Measurements from ENCODE around the gene RBBP8NL. TPM values are rescaled to one million over a fixed set of nuclear protein-coding genes. Genes with fewer than 3 reads are reported as not detected.
"Not testable (repeated sequence)": the region's sequence is repeated elsewhere in the genome, so short reads cannot be mapped to it uniquely, and the experiment has no call there.

RBBP8NL gene
- total RNA-seq, 1 experiment from 2014 or later, result not detected

- Histone ChIP-seq H3K27me3 (ENCODE audit: low read length) (no peaks in the 10 kb centered on the region), H3K4me3 (ENCODE audit: low read length) (no peak overlapping the region), H4K20me1 (ENCODE audit: insufficient read depth, low read depth, low read length) (no peaks in the 10 kb centered on the region), H3K4me1 (ENCODE audit: low read length) (no peaks in the 10 kb centered on the region), H3K9me2 (replicated peaks; ENCODE audit: insufficient read depth, low read length) (no peaks in the 10 kb centered on the region), H3K4me2 (ENCODE audit: low read depth, low read length, poor library complexity, severe bottlenecking) (no peak overlapping the region), H3K27ac (ENCODE audit: low read length) (no peak overlapping the region), H3K79me2 (ENCODE audit: low read length) (no peaks in the 10 kb centered on the region), H3K9ac (ENCODE audit: low read length) (no peak overlapping the region), H2AFZ (ENCODE audit: low read length) (no peak overlapping the region), H3K9me3 (ENCODE audit: low read length) (no peaks in the 10 kb centered on the region), H3K36me3 (ENCODE audit: insufficient read depth, low read length) (no peaks in the 10 kb centered on the region)
- DNase-seq, result no peak
Measured at GRCh38 chr20:62430866-62431447, 3.6 kb upstream of the RBBP8NL start.

- Histone ChIP-seq H3K9me3 (ENCODE audit: low read length) (no peaks in the 10 kb centered on the region), H3K4me1 (ENCODE audit: low read length) (no peaks in the 10 kb centered on the region), H3K27ac (ENCODE audit: low read length) (no peak overlapping the region), H4K20me1 (ENCODE audit: insufficient read depth, low read depth, low read length) (no peaks in the 10 kb centered on the region), H3K79me2 (ENCODE audit: low read length) (no peaks in the 10 kb centered on the region), H3K4me3 (ENCODE audit: low read length) (no peak overlapping the region), H3K4me2 (ENCODE audit: low read depth, low read length, poor library complexity, severe bottlenecking) (no peak overlapping the region), H3K9ac (ENCODE audit: low read length) (no peak overlapping the region), H3K36me3 (ENCODE audit: insufficient read depth, low read length) (no peaks in the 10 kb centered on the region), H3K27me3 (ENCODE audit: low read length) (no peaks in the 10 kb centered on the region), H2AFZ (ENCODE audit: low read length) (no peak overlapping the region), H3K9me2 (replicated peaks; ENCODE audit: insufficient read depth, low read length) (no peaks in the 10 kb centered on the region)
- DNase-seq, result no peak
Measured at GRCh38 chr20:62430311-62430853, 3.0 kb upstream of the RBBP8NL start.

DNA sequence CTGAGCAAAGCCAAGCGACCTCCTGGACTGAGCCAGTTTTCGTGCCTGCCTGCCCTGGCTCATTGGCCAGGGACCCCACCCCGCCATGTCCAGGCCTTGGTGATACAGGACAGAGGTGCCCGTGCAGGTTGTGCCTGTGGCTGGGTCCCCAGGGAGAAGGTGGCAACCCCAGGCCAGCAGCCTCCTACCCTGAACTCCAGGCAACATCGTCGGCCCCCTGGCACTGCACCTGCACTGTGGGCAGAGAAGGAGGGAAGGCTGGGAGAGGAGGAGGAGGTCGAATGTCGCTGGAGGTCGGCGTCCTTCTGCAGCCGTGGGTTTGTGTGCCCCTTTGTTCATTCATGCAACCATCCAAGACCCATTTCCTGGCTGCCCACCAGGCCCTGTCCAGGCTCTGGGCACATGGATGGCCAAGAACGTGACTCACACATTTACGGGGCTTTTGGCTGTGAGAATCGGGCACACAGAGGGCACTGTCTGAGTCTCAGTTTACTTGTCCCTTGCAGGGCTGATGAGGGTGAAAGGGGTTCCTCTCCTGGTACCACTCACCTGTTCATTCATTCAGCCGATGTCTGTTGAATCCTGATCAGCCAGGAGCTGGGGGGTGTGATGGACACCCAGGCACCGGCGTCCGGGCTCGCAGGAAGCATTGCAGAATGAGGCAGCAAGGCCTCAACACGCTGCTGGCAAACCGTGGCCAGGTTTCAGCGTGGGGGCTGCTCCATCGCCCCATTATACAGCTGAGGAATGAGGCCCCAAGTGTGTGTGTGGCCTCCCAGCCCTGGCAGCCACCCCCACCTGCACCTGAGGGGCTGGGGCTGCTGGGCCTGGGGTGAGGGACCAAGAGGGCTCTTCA is 2.3 kb upstream of the RBBP8NL start:
- no peak overlapping the region for H2AFZ ChIP-seq (ENCODE audit: low read length)
- no peak overlapping the region for H3K4me2 ChIP-seq (ENCODE audit: low read depth, low read length, poor library complexity, severe bottlenecking)
- no peak overlapping the region for H3K9ac ChIP-seq (ENCODE audit: low read length)
- H3K79me2 ChIP-seq (ENCODE audit: low read length), result no peaks in the 10 kb centered on the region
- H3K4me1 ChIP-seq (ENCODE audit: low read length), result no peaks in the 10 kb centered on the region
- H3K36me3 ChIP-seq (ENCODE audit: insufficient read depth, low read length), result no peaks in the 10 kb centered on the region
- H3K27ac ChIP-seq (ENCODE audit: low read length), result no peak overlapping the region
- H4K20me1 ChIP-seq (ENCODE audit: insufficient read depth, low read depth, low read length), result no peaks in the 10 kb centered on the region
- no peak for DNase-seq
- no peak overlapping the region for H3K4me3 ChIP-seq (ENCODE audit: low read length)
- H3K27me3 ChIP-seq (ENCODE audit: low read length), result no peaks in the 10 kb centered on the region
- no peaks in the 10 kb centered on the region for H3K9me2 ChIP-seq (replicated peaks; ENCODE audit: insufficient read depth, low read length)
- no peaks in the 10 kb centered on the region for H3K9me3 ChIP-seq (ENCODE audit: low read length)

DNA sequence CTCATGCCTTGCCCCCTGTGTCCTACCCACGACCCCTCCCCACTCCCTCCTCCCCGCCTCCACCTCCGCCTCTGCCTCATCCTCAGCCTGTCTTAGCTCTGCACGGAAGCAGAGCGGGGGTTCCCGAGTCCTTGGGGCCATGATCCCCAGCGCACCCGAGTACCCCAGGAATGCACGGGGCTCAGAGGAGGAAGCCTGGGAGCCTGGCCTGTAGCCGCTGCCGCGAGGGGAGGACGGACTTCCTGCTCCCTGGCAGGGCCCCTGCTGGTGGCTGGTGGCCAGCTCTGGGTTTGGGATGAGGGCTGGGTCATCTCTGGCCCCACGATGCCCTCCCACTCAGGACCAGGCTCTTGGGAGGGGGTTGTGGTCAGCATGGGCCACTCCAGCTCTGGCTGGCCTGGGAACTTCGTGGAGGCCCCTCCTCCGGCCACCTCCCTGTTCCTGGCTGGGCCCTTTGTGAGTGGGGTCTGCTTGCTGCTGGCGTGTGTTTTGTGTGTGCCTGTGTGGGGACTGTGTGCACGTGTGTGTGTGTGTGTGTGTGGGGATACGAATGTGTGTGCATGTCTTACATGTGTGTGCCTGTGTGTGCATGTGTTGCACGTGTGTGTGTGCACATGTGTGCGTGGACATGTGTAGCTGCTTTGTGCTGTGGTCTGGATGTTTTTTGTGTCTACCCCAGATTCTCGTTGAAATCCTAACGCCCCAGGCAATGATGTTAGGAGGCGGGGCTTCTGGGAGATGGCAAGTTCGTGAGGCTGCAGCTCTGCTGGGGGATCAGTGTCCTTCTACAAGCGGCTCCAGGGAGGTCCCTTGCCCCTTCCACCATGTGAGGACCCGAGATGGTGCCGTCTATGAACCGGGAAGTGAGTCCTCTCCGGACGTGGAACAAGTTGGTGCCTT is 1.3 kb upstream of the RBBP8NL start:
- Histone ChIP-seq H3K9ac (ENCODE audit: low read length) (no peak overlapping the region), H3K36me3 (ENCODE audit: insufficient read depth, low read length) (no peaks in the 10 kb centered on the region), H3K79me2 (ENCODE audit: low read length) (no peaks in the 10 kb centered on the region), H2AFZ (ENCODE audit: low read length) (no peak overlapping the region), H3K9me3 (ENCODE audit: low read length) (no peaks in the 10 kb centered on the region), H3K4me3 (ENCODE audit: low read length) (no peak overlapping the region), H3K27me3 (ENCODE audit: low read length) (no peaks in the 10 kb centered on the region), H3K4me1 (ENCODE audit: low read length) (no peaks in the 10 kb centered on the region), H3K4me2 (ENCODE audit: low read depth, low read length, poor library complexity, severe bottlenecking) (no peak overlapping the region), H3K27ac (ENCODE audit: low read length) (no peak overlapping the region), H4K20me1 (ENCODE audit: insufficient read depth, low read depth, low read length) (no peaks in the 10 kb centered on the region), H3K9me2 (replicated peaks; ENCODE audit: insufficient read depth, low read length) (no peaks in the 10 kb centered on the region)
- DNase-seq, result no peak

DNA sequence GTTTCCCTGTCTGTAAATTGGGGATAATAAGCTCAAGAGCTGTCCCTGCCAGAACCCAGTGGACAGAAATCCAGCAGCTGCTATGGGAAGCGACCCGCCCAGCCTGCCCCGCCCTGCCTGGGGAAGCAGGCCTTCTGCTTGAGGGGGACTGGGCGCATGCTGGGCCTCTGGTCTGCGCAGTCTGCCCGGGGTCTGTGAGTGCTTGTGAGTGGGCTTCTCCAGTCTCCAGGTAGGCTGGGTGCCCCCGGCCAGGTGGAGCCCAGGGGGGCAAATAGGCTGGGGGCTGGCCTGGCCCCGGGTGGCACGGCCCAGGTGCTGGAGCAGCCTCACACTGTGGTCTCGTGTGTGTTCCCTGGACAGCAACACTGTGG is 648 bp upstream of the RBBP8NL start:
- H2AFZ ChIP-seq (ENCODE audit: low read length), result no peak overlapping the region
- H3K27me3 ChIP-seq (ENCODE audit: low read length), result no peaks in the 10 kb centered on the region
- H3K36me3 ChIP-seq (ENCODE audit: insufficient read depth, low read length), result no peaks in the 10 kb centered on the region
- H3K4me2 ChIP-seq (ENCODE audit: low read depth, low read length, poor library complexity, severe bottlenecking), result no peak overlapping the region
- H3K4me3 ChIP-seq (ENCODE audit: low read length), result no peak overlapping the region
- H3K9me3 ChIP-seq (ENCODE audit: low read length), result no peaks in the 10 kb centered on the region
- H3K9me2 ChIP-seq (replicated peaks; ENCODE audit: insufficient read depth, low read length), result no peaks in the 10 kb centered on the region
- no peak overlapping the region for H3K27ac ChIP-seq (ENCODE audit: low read length)
- no peak overlapping the region for H3K9ac ChIP-seq (ENCODE audit: low read length)
- no peaks in the 10 kb centered on the region for H3K79me2 ChIP-seq (ENCODE audit: low read length)
- H4K20me1 ChIP-seq (ENCODE audit: insufficient read depth, low read depth, low read length), result no peaks in the 10 kb centered on the region
- H3K4me1 ChIP-seq (ENCODE audit: low read length), result no peaks in the 10 kb centered on the region
- DNase-seq, result no peak

- no peak overlapping the region for H3K4me2 ChIP-seq (ENCODE audit: low read depth, low read length, poor library complexity, severe bottlenecking)
- H3K9ac ChIP-seq (ENCODE audit: low read length), result no peak overlapping the region
Measured at GRCh38 chr20:62426699-62427131, 624 bp downstream of the RBBP8NL start.

GRCh38 chr20:62426059-62426348 is 1.3 kb downstream of the RBBP8NL start:
- H3K4me3 ChIP-seq (ENCODE audit: low read length); H3K27me3 ChIP-seq (ENCODE audit: low read length); H3K9me3 ChIP-seq (ENCODE audit: low read length); H3K4me1 ChIP-seq (ENCODE audit: low read length); H3K9ac ChIP-seq (ENCODE audit: low read length); H4K20me1 ChIP-seq (ENCODE audit: insufficient read depth, low read depth, low read length); H3K9me2 ChIP-seq (replicated peaks; ENCODE audit: insufficient read depth, low read length); H3K36me3 ChIP-seq (ENCODE audit: insufficient read depth, low read length); H2AFZ ChIP-seq (ENCODE audit: low read length); H3K27ac ChIP-seq (ENCODE audit: low read length); H3K4me2 ChIP-seq (ENCODE audit: low read depth, low read length, poor library complexity, severe bottlenecking); H3K79me2 ChIP-seq (ENCODE audit: low read length); DNase-seq: not testable (repeated sequence)

More at GRCh38 chr20:62426699-62427131, 624 bp downstream of the RBBP8NL start:
- H2AFZ ChIP-seq (ENCODE audit: low read length), result no peak overlapping the region
- no peaks in the 10 kb centered on the region for H3K9me2 ChIP-seq (replicated peaks; ENCODE audit: insufficient read depth, low read length)
- no peaks in the 10 kb centered on the region for H3K27me3 ChIP-seq (ENCODE audit: low read length)
- no peaks in the 10 kb centered on the region for H3K36me3 ChIP-seq (ENCODE audit: insufficient read depth, low read length)
- no peaks in the 10 kb centered on the region for H4K20me1 ChIP-seq (ENCODE audit: insufficient read depth, low read depth, low read length)
- H3K4me3 ChIP-seq (ENCODE audit: low read length), result no peak overlapping the region
- H3K79me2 ChIP-seq (ENCODE audit: low read length), result no peaks in the 10 kb centered on the region
- no peak overlapping the region for H3K27ac ChIP-seq (ENCODE audit: low read length)
- no peak for DNase-seq
- no peaks in the 10 kb centered on the region for H3K9me3 ChIP-seq (ENCODE audit: low read length)
- H3K4me1 ChIP-seq (ENCODE audit: low read length), result no peaks in the 10 kb centered on the region
